Measurements from ENCODE around the gene PHC1. TPM values are rescaled to one million over a fixed set of nuclear protein-coding genes. Genes with fewer than 3 reads are reported as not detected.
"Not testable (repeated sequence)": the region's sequence is repeated elsewhere in the genome, so short reads cannot be mapped to it uniquely, and the experiment has no call there.

The PHC1 gene
- total and polyA plus RNA-seq, 11 donors: 14.1 to 38.2 (median 24.7) TPM

- Histone ChIP-seq H3K4me1 (no peaks in the 10 kb centered on the region), H3K4me3 (no peak overlapping the region), H3K27ac (no peak overlapping the region), H3K27me3 (no peaks in the 10 kb centered on the region), H3K9me3 (no peaks in the 10 kb centered on the region), H3K36me3 (peaks cover 0 to 93% (median 55%) of the 10 kb centered on the region in 9 donors)
- 94 to 95% (median 95%) methylated on average over 5 of the region's 5 CpGs for WGBS, 4 donors
- no peak for TF ChIP-seq POLR2A (IDR thresholded peaks at IDR 0.05)
- TF ChIP-seq, protein P1, sequence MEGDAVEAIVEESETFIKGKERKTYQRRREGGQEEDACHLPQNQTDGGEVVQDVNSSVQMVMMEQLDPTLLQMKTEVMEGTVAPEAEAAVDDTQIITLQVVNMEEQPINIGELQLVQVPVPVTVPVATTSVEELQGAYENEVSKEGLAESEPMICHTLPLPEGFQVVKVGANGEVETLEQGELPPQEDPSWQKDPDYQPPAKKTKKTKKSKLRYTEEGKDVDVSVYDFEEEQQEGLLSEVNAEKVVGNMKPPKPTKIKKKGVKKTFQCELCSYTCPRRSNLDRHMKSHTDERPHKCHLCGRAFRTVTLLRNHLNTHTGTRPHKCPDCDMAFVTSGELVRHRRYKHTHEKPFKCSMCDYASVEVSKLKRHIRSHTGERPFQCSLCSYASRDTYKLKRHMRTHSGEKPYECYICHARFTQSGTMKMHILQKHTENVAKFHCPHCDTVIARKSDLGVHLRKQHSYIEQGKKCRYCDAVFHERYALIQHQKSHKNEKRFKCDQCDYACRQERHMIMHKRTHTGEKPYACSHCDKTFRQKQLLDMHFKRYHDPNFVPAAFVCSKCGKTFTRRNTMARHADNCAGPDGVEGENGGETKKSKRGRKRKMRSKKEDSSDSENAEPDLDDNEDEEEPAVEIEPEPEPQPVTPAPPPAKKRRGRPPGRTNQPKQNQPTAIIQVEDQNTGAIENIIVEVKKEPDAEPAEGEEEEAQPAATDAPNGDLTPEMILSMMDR (IDR thresholded peaks at IDR 0.05): no peak
- intact Hi-C loops (cut with DNase I): no loop called here
- no peak for DNase-seq
- no peak for ATAC-seq
Measured at GRCh38 chr12:8922544-8922943, 8.2 kb downstream of the PHC1 start.

DNA sequence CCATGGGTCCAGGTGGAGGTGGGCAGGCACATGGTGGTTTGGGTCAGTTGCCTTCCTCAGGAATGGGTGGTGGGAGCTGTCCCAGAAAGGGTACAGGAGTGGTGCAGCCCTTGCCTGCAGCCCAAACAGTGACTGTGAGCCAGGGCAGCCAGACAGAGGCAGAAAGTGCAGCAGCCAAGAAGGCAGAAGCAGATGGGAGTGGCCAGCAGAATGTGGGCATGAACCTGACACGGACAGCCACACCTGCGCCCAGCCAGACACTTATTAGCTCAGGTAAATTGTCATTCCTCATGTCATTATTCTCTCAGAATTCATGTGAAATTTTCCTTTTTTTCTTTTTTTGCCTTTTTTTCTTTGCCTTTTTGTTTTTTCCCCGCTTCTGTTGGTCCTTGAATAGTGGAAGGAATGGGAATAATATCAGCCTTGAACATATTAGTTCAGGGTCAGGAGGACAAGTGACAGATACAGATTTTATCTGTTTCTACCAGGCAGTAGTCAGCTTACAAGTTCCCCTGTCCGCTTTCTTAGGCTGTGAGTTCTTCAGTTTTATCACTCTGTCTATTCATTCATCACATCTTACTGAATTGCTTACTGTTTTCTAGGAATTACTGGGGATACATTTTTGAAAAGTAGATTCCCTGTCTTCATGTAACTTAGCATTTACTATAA, 16.5 kb downstream of the PHC1 start:
- peaks cover 0 to 87% (median 61%) of the 10 kb centered on the region in 9 donors for H3K36me3 ChIP-seq
- H3K9me3 ChIP-seq, DNase-seq: not testable (repeated sequence)

GRCh38 chr12:8932464-8932863, 18.2 kb downstream of the PHC1 start:
- DNase-seq; H3K27me3 ChIP-seq; H3K9me3 ChIP-seq; H3K4me1 ChIP-seq; H3K27ac ChIP-seq; H3K4me3 ChIP-seq; ATAC-seq; intact Hi-C loops (cut with DNase I): not testable (repeated sequence)
- H3K36me3 ChIP-seq: peaks cover 0 to 91% (median 76%) of the 10 kb centered on the region in 9 donors
- 89 to 100% (median 96%) methylated on average over 2 to 3 of the region's 3 CpGs for WGBS, 4 donors

More for the DNA sequence above, 16.5 kb downstream of the PHC1 start:
- H3K4me1 ChIP-seq; ATAC-seq; H3K27me3 ChIP-seq; H3K4me3 ChIP-seq; H3K27ac ChIP-seq; intact Hi-C loops (cut with DNase I): not testable (repeated sequence)
- 92 to 97% (median 96%) methylated on average over 4 of the region's 4 CpGs for WGBS, 4 donors

- ATAC-seq; H3K9me3 ChIP-seq; DNase-seq; intact Hi-C loops (cut with DNase I); H3K27me3 ChIP-seq; H3K27ac ChIP-seq; H3K4me3 ChIP-seq; H3K4me1 ChIP-seq: not testable (repeated sequence)
- 87 to 96% (median 93%) methylated on average over 4 of the region's 4 CpGs for WGBS, 4 donors
- peaks cover 0 to 91% (median 79%) of the 10 kb centered on the region in 9 donors for H3K36me3 ChIP-seq
Measured at GRCh38 chr12:8934080-8934479, 19.8 kb downstream of the PHC1 start.

GRCh38 chr12:8936735-8937134, 22.4 kb downstream of the PHC1 start:
- Histone ChIP-seq H3K4me3 (no peak overlapping the region), H3K9me3 (no peaks in the 10 kb centered on the region), H3K27ac (no peak overlapping the region), H3K4me1 (no peaks in the 10 kb centered on the region), H3K36me3 (peaks cover 0 to 78% (median 67%) of the 10 kb centered on the region in 9 donors), H3K27me3 (no peaks in the 10 kb centered on the region)
- TF ChIP-seq POLR2A (IDR thresholded peaks at IDR 0.05): no peak
- TF ChIP-seq, protein P1 (IDR thresholded peaks at IDR 0.05): no peak
- no peak for DNase-seq
- 90 to 96% (median 92%) methylated on average over 7 of the region's 7 CpGs for WGBS, 4 donors
- intact Hi-C loops (cut with DNase I): no loop called here
- ATAC-seq: no peak

DNA sequence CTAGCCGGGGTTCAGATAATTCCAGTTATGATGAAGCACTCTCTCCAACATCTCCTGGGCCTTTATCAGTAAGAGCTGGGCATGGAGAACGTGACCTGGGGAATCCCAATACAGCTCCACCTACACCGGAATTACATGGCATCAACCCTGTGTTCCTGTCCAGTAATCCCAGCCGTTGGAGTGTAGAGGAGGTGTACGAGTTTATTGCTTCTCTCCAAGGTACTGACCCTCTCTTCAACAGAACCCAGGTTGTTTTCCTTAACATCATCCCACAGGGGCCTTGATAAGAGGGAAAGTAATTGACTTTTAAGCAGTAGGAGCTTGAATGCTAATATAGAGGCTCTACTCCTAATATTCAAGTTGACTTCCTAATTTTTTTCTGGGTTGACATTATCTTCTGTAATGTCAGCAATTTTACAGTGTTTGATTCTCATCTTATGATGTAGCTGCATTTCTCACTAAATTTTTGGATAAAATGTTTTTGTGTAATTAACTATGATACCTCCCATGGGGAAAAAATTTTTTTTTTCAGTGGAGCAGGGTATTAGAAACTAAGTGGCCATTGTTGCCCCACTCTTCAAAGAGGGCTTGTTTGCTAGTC, 23.6 kb downstream of the PHC1 start:
- intact Hi-C loops (cut with DNase I); H3K27ac ChIP-seq; H3K27me3 ChIP-seq; DNase-seq; ATAC-seq; H3K9me3 ChIP-seq; H3K4me1 ChIP-seq; H3K4me3 ChIP-seq: not testable (repeated sequence)
- peaks cover 0 to 83% (median 75%) of the 10 kb centered on the region in 9 donors for H3K36me3 ChIP-seq
- 67 to 76% (median 70%) methylated on average over 3 to 5 of the region's 5 CpGs for WGBS, 4 donors

Measured in heart left ventricle (tissue), 16 donors.